HEK293T (cell line): ENCODE results near the gene ARHGEF28.

ENCODE experiments used
- ARNT ChIP-seq: fragments of 450-650 bp; IDR thresholded peaks from 2 replicates; pipeline ENCODE4 v1.6.1; 2017; ENCODE audit warnings: mild to moderate bottlenecking
- BHLHE40 ChIP-seq: fragments of 450-650 bp; IDR thresholded peaks from 2 replicates; pipeline ENCODE4 v1.6.1; 2016; ENCODE audit warnings: mild to moderate bottlenecking, moderate library complexity, borderline replicate concordance
- CTBP1 ChIP-seq: fragments of 450-650 bp; IDR thresholded peaks from 2 replicates; pipeline ENCODE4 v1.6.1; 2016; ENCODE audit warnings: borderline replicate concordance
- ELF4 ChIP-seq: fragments of 450-650 bp; IDR thresholded peaks from 2 replicates; pipeline ENCODE4 v1.6.1; 2017; ENCODE audit warnings: antibody characterized with exemption
- FOXA1 ChIP-seq: fragments of 450-650 bp; IDR thresholded peaks from 2 replicates; pipeline ENCODE4 v1.6.1; 2016; ENCODE audit warnings: mild to moderate bottlenecking
- FOXM1 ChIP-seq: fragments of 450-650 bp; IDR thresholded peaks from 2 replicates; pipeline ENCODE4 v1.6.1; 2017; ENCODE audit warnings: mild to moderate bottlenecking, borderline replicate concordance
- HDGF ChIP-seq: fragments of 450-650 bp; IDR thresholded peaks from 2 replicates; pipeline ENCODE4 v1.6.1; 2017; ENCODE audit warnings: antibody characterized with exemption, borderline replicate concordance
- NFRKB ChIP-seq: fragments of 450-650 bp; IDR thresholded peaks from 2 replicates; pipeline ENCODE4 v1.6.1; 2016; ENCODE audit warnings: mild to moderate bottlenecking, moderate library complexity
- PKNOX1 ChIP-seq: fragments of 450-650 bp; IDR thresholded peaks from 2 replicates; pipeline ENCODE4 v1.6.1; 2016
- SP1 ChIP-seq: fragments of 450-650 bp; IDR thresholded peaks from 2 replicates; pipeline ENCODE4 v1.6.1; 2017
- SUZ12 ChIP-seq: fragments of 450-650 bp; IDR thresholded peaks from 2 replicates; pipeline ENCODE4 v1.6.1; 2016; ENCODE audit warnings: mild to moderate bottlenecking
- TARDBP ChIP-seq: fragments of 450-650 bp; IDR thresholded peaks from 2 replicates; pipeline ENCODE4 v1.6.1; 2016
- ZNF384 ChIP-seq: fragments of 450-650 bp; IDR thresholded peaks from 2 replicates; pipeline ENCODE4 v1.6.1; 2016

- no peak for TF ChIP-seq FOXA1
- no peak for TF ChIP-seq CTBP1
- no peak for TF ChIP-seq NFRKB
- TF ChIP-seq TARDBP = no peak
- TF ChIP-seq ARNT = no peak
- no peak for TF ChIP-seq SUZ12
- TF ChIP-seq BHLHE40 = no peak
- no peak for TF ChIP-seq ELF4
- TF ChIP-seq FOXM1 = no peak
- TF ChIP-seq ZNF384 = no peak
- TF ChIP-seq HDGF = no peak
- no peak for TF ChIP-seq PKNOX1
- no peak for TF ChIP-seq SP1
Measured at GRCh38 chr5:73612799-73613198, 13.2 kb upstream of the ARHGEF28 start.
